Skeletal muscle satellite cell (primary cell): Measurements from ENCODE around the gene TOR1B.

Experiments used
- H3K27me3 ChIP-seq: 2 replicates; pipeline ENCODE4 v1.7.0; 2013; ENCODE audit warnings: low read length; ENCODE audit not compliant: control insufficient read depth, insufficient read depth
- H3K36me3 ChIP-seq: 2 replicates; pipeline ENCODE4 v1.7.0; 2013; ENCODE audit warnings: mild to moderate bottlenecking, control low read depth, low read length; ENCODE audit not compliant: insufficient read depth
- H3K4me1 ChIP-seq: 2 replicates; pipeline ENCODE4 v1.7.0; 2013; ENCODE audit warnings: low read length; ENCODE audit not compliant: control insufficient read depth, insufficient read depth
- H3K4me2 ChIP-seq: 2 replicates; pipeline ENCODE4 v1.7.0; 2013; ENCODE audit warnings: mild to moderate bottlenecking, low read length
- H3K4me3 ChIP-seq: 2 replicates; pipeline ENCODE4 v1.7.0; 2013; ENCODE audit warnings: low read length
- H3K9ac ChIP-seq: 2 replicates; pipeline ENCODE4 v1.7.0; 2013; ENCODE audit warnings: mild to moderate bottlenecking, low read depth, low read length, moderate library complexity
- H3K9me3 ChIP-seq: replicated peaks from 2 replicates; pipeline ENCODE4 v1.7.0; 2013; ENCODE audit warnings: mild to moderate bottlenecking, control low read depth, low read length

The TOR1B gene

GRCh38 chr9:129815278-129815677, 12.3 kb downstream of the TOR1B start:
- Histone ChIP-seq H3K4me2 (no peak overlapping the region), H3K4me3 (no peak overlapping the region), H3K27me3 (no peaks in the 10 kb centered on the region), H3K4me1 (no peaks in the 10 kb centered on the region), H3K9me3 (no peaks in the 10 kb centered on the region), H3K36me3 (peaks cover 59% of the 10 kb centered on the region), H3K9ac (no peak overlapping the region)

GRCh38 chr9:129816501-129817435, 13.8 kb downstream of the TOR1B start:
- Histone ChIP-seq H3K4me2 (no peak overlapping the region), H3K4me1 (no peaks in the 10 kb centered on the region), H3K27me3 (no peaks in the 10 kb centered on the region), H3K9ac (no peak overlapping the region), H3K36me3 (peaks cover 74% of the 10 kb centered on the region), H3K4me3 (no peak overlapping the region), H3K9me3 (no peaks in the 10 kb centered on the region)

GRCh38 chr9:129822898-129823541, 20.0 kb downstream of the TOR1B start:
- peaks cover 6% of the 10 kb centered on the region for H3K4me1 ChIP-seq
- H3K4me2 ChIP-seq: peak overlapping the region; percentile 95
- H3K36me3 ChIP-seq: peaks cover 42% of the 10 kb centered on the region
- no peaks in the 10 kb centered on the region for H3K9me3 ChIP-seq
- H3K4me3 ChIP-seq: peak overlapping the region; percentile 95
- no peaks in the 10 kb centered on the region for H3K27me3 ChIP-seq
- H3K9ac ChIP-seq: peak overlapping the region; percentile 90

GRCh38 chr9:129823542-129823934, 20.6 kb downstream of the TOR1B start:
- H3K36me3 ChIP-seq: peaks cover 39% of the 10 kb centered on the region
- H3K9me3 ChIP-seq: no peaks in the 10 kb centered on the region
- peak overlapping the region; percentile 95 for H3K4me3 ChIP-seq
- peaks cover 6% of the 10 kb centered on the region for H3K4me1 ChIP-seq
- H3K27me3 ChIP-seq: no peaks in the 10 kb centered on the region
- H3K4me2 ChIP-seq: peak overlapping the region; percentile 71
- H3K9ac ChIP-seq: peak overlapping the region; percentile 95

GRCh38 chr9:129823935-129824601, 21.1 kb downstream of the TOR1B start, which contains the start of gene TOR1A:
TOR1A (minus strand) TSS chr9:129824136; CDS start chr9:129824085, 51 bp downstream.
- Histone ChIP-seq H3K4me3 (peak within 1 kb of the TSS; percentile 95), H3K9ac (peak within 1 kb of the TSS; percentile 95), H3K4me1 (peaks cover 6% of the 10 kb centered on the region), H3K36me3 (peaks cover 36% of the 10 kb centered on the region), H3K27me3 (no peaks in the 10 kb centered on the region), H3K4me2 (peak within 1 kb of the TSS; percentile 95), H3K9me3 (no peaks in the 10 kb centered on the region)

- H3K9me3 ChIP-seq: no peaks in the 10 kb centered on the region
- H3K4me1 ChIP-seq: peaks cover 6% of the 10 kb centered on the region
- no peaks in the 10 kb centered on the region for H3K27me3 ChIP-seq
- peaks cover 38% of the 10 kb centered on the region for H3K36me3 ChIP-seq
- no peak overlapping the region for H3K4me3 ChIP-seq
- H3K9ac ChIP-seq: no peak overlapping the region
- no peak overlapping the region for H3K4me2 ChIP-seq
These were observed 23.4 kb downstream of the TOR1B start for GRCh38 chr9:129826344-129826743.

- Histone ChIP-seq H3K4me1 (peaks cover 6% of the 10 kb centered on the region), H3K27me3 (no peaks in the 10 kb centered on the region), H3K4me2 (no peak overlapping the region), H3K36me3 (peaks cover 37% of the 10 kb centered on the region), H3K9me3 (no peaks in the 10 kb centered on the region), H3K4me3 (no peak overlapping the region), H3K9ac (no peak overlapping the region)
These were observed 23.8 kb downstream of the TOR1B start for GRCh38 chr9:129826759-129827158.

GRCh38 chr9:129828051-129828450, 25.1 kb downstream of the TOR1B start:
- no peak overlapping the region for H3K4me3 ChIP-seq
- H3K4me1 ChIP-seq: no peaks in the 10 kb centered on the region
- no peak overlapping the region for H3K9ac ChIP-seq
- H3K4me2 ChIP-seq: no peak overlapping the region
- H3K27me3 ChIP-seq: no peaks in the 10 kb centered on the region
- peaks cover 36% of the 10 kb centered on the region for H3K36me3 ChIP-seq
- H3K9me3 ChIP-seq: no peaks in the 10 kb centered on the region

GRCh38 chr9:129828969-129829368, 26.0 kb downstream of the TOR1B start:
- no peaks in the 10 kb centered on the region for H3K4me1 ChIP-seq
- H3K9ac ChIP-seq: no peak overlapping the region
- H3K4me2 ChIP-seq: no peak overlapping the region
- H3K9me3 ChIP-seq: no peaks in the 10 kb centered on the region
- no peak overlapping the region for H3K4me3 ChIP-seq
- peaks cover 39% of the 10 kb centered on the region for H3K36me3 ChIP-seq
- no peaks in the 10 kb centered on the region for H3K27me3 ChIP-seq

GRCh38 chr9:129832982-129833381, 30.0 kb downstream of the TOR1B start:
- no peak overlapping the region for H3K4me3 ChIP-seq
- H3K4me2 ChIP-seq: no peak overlapping the region
- no peaks in the 10 kb centered on the region for H3K9me3 ChIP-seq
- H3K9ac ChIP-seq: no peak overlapping the region
- H3K27me3 ChIP-seq: no peaks in the 10 kb centered on the region
- peaks cover 6% of the 10 kb centered on the region for H3K4me1 ChIP-seq
- peaks cover 38% of the 10 kb centered on the region for H3K36me3 ChIP-seq

GRCh38 chr9:129834489-129835127, 31.6 kb downstream of the TOR1B start:
- Histone ChIP-seq H3K9me3 (no peaks in the 10 kb centered on the region), H3K4me1 (peaks cover 21% of the 10 kb centered on the region), H3K4me3 (peak overlapping the region; percentile 86)

More at GRCh38 chr9:129834489-129835127, 31.6 kb downstream of the TOR1B start:
- peaks cover 27% of the 10 kb centered on the region for H3K36me3 ChIP-seq
- peak overlapping the region; percentile 88 for H3K4me2 ChIP-seq
- H3K27me3 ChIP-seq: no peaks in the 10 kb centered on the region
- peak overlapping the region; percentile 89 for H3K9ac ChIP-seq
